Panc1 (cell line): ENCODE measurements around the gene IL11RA. TPM values are rescaled to one million over a fixed set of nuclear protein-coding genes. Genes with fewer than 3 reads are reported as not detected.

Experiments
- ATAC-seq: fragments of 200-7000 bp; cut with Tn5 transposase; 2 replicates; pipeline ENCODE4 v1.9.1; 2020; ENCODE audit warnings: mild to moderate bottlenecking, moderate library complexity
- BruUV-seq: library from RNA; stranded (reverse); fragments of 400-500 nt; replicated peaks from 2 replicates; lab custom pipeline; 2021; lab: Mats Ljungman, UMichigan
- CTCF ChIA-PET: fragments of 300-600 bp; sonication (Branson Sonifier 250); formaldehyde crosslinking; loops from one replicate; lab custom pipeline; 2022; ENCODE audit warnings: antibody characterized with exemption; lab: Charles Lee
- POLR2A ChIA-PET: fragments of 300-600 bp; sonication (Branson Sonifier 250); formaldehyde crosslinking; loops from one replicate; lab custom pipeline; 2022; ENCODE audit warnings: antibody characterized with exemption; lab: Charles Lee
- DNase-seq: peaks from one replicate; pipeline ENCODE4 v3.0.0-alpha.2; 2010; ENCODE audit warnings: low read depth, low spot score
- H3K27ac ChIP-seq: 2 replicates; pipeline ENCODE4 v1.5.1; 2011; ENCODE audit warnings: mild to moderate bottlenecking, low read length, inconsistent platforms
- H3K27me3 ChIP-seq: fragments of 200-500 bp; sonication (Bioruptor generic); 2 replicates; pipeline ENCODE4 v1.6.0; 2014; ENCODE audit warnings: low read length, inconsistent platforms; ENCODE audit not compliant: control insufficient read depth, insufficient read depth
- H3K36me3 ChIP-seq: fragments of 200-500 bp; sonication (Bioruptor generic); 2 replicates; pipeline ENCODE4 v1.5.1; 2014; ENCODE audit warnings: inconsistent platforms, mild to moderate bottlenecking, low read length, moderate library complexity; ENCODE audit not compliant: control insufficient read depth, insufficient read depth
- H3K4me1 ChIP-seq: 2 replicates; pipeline ENCODE4 v1.5.1; 2011; ENCODE audit warnings: inconsistent platforms, mild to moderate bottlenecking, low read length, moderate library complexity; ENCODE audit not compliant: control insufficient read depth, insufficient read depth
- H3K4me3 ChIP-seq, 2 experiments: 2 replicates each; pipeline ENCODE4 v1.5.1; 2011 to 2012; ENCODE audit warnings: low read depth in 2 of 2, low read length in 2 of 2, mild to moderate bottlenecking in 2 of 2, inconsistent platforms in 1 of 2, moderate library complexity in 1 of 2
- H3K9me3 ChIP-seq: fragments of 200-500 bp; sonication (Bioruptor generic); 2 replicates; pipeline ENCODE4 v1.5.1; 2014; ENCODE audit warnings: low read depth, mild to moderate bottlenecking, inconsistent platforms, low read length, moderate library complexity; ENCODE audit not compliant: control insufficient read depth, insufficient read depth
- POLR2AphosphoS5 ChIP-seq: IDR thresholded peaks from 2 replicates; pipeline ENCODE4 v1.6.1; 2012; ENCODE audit warnings: mild to moderate bottlenecking, low read depth, low read length, moderate library complexity
- SIN3A ChIP-seq: IDR thresholded peaks from 2 replicates; pipeline ENCODE4 v1.6.1; 2012; ENCODE audit warnings: low read depth, mild to moderate bottlenecking, low read length, moderate library complexity, borderline replicate concordance; ENCODE audit not compliant: insufficient read depth
- TCF7L2 ChIP-seq: IDR thresholded peaks from 2 replicates; pipeline ENCODE4 v1.6.1; 2011; ENCODE audit warnings: mild to moderate bottlenecking, low read depth, low read length, inconsistent platforms
- in situ Hi-C: cut with HindIII; loops from 2 replicates; pipeline ENCODE4 v1.10.0; 2016; ENCODE audit warnings: low sequenced_read_pairs, low pct_unique_long_range_greater_than_20kb
- intact Hi-C: fragments of 100-400 bp; cut with micrococcal nuclease; formaldehyde crosslinking; loops from one replicate; pipeline ENCODE4 v1.10.0; 2022; ENCODE audit not compliant: unreplicated experiment
- total RNA-seq: library from RNA; stranded (reverse); gene quantifications from one replicate; pipeline ENCODE4 v1.2.1, GENCODE V29; 2021; ENCODE audit not compliant: unreplicated experiment
- TF ChIP-seq, protein P1 (sequence below): fragments of 450-650 bp; IDR thresholded peaks from 2 replicates; pipeline ENCODE4 v1.5.1; 2017; ENCODE audit warnings: mild to moderate bottlenecking
- TF ChIP-seq, protein P2 (sequence below), 2 experiments: IDR thresholded peaks; 2 replicates each; pipeline ENCODE4 v1.6.1; 2011 to 2012; ENCODE audit warnings: low read depth in 2 of 2, control low read depth in 1 of 2, low read length in 1 of 2, mild to moderate bottlenecking in 1 of 2, moderate library complexity in 1 of 2; ENCODE audit not compliant: insufficient read depth in 1 of 2

The IL11RA gene
- total RNA-seq, 1 experiment from 2014 or later = 21.6 TPM

DNA sequence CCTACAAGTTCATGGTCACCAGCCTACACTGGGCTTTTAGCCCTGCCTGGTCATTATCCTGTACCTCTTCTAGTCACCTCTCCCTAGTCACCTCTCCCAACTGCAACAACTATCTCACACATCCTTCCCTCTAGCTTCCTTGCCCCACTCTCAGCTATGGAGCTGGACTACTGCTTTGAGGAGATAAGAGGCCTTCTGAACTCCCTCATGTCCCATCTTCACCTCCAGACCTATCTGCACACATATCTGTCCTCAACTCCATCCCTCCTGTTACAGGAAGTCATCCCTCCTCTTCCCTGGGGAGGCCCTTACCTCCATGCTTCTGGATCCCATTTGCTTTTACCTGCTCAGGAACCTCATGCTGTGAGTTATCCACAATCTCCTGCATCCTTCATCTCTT lies 45.8 kb upstream of the IL11RA start:
- CTCF ChIA-PET = interaction anchor here (1.0 kb wide), 1 partner anchor 15 kb away, joined by 3 read pairs; no protein-coding TSS in a partner anchor
- Histone ChIP-seq H3K27me3 (no peaks in the 10 kb centered on the region), H3K4me3 (no peak overlapping the region), H3K9me3 (no peaks in the 10 kb centered on the region), H3K4me1 (peaks cover 5% of the 10 kb centered on the region), H3K36me3 (no peaks in the 10 kb centered on the region), H3K27ac (no peak overlapping the region)
- BruUV-seq = no TSS peak
- ATAC-seq (no peak), DNase-seq (no peak)
- POLR2A ChIA-PET = interaction anchor here (0.6 kb wide), 1 partner anchor 28 kb away, joined by 3 read pairs; no protein-coding TSS in a partner anchor
- TF ChIP-seq TCF7L2 (no peak), POLR2AphosphoS5 (no peak), SIN3A (no peak)
- TF ChIP-seq, protein P1, sequence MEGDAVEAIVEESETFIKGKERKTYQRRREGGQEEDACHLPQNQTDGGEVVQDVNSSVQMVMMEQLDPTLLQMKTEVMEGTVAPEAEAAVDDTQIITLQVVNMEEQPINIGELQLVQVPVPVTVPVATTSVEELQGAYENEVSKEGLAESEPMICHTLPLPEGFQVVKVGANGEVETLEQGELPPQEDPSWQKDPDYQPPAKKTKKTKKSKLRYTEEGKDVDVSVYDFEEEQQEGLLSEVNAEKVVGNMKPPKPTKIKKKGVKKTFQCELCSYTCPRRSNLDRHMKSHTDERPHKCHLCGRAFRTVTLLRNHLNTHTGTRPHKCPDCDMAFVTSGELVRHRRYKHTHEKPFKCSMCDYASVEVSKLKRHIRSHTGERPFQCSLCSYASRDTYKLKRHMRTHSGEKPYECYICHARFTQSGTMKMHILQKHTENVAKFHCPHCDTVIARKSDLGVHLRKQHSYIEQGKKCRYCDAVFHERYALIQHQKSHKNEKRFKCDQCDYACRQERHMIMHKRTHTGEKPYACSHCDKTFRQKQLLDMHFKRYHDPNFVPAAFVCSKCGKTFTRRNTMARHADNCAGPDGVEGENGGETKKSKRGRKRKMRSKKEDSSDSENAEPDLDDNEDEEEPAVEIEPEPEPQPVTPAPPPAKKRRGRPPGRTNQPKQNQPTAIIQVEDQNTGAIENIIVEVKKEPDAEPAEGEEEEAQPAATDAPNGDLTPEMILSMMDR = no peak
- TF ChIP-seq, protein P2, sequence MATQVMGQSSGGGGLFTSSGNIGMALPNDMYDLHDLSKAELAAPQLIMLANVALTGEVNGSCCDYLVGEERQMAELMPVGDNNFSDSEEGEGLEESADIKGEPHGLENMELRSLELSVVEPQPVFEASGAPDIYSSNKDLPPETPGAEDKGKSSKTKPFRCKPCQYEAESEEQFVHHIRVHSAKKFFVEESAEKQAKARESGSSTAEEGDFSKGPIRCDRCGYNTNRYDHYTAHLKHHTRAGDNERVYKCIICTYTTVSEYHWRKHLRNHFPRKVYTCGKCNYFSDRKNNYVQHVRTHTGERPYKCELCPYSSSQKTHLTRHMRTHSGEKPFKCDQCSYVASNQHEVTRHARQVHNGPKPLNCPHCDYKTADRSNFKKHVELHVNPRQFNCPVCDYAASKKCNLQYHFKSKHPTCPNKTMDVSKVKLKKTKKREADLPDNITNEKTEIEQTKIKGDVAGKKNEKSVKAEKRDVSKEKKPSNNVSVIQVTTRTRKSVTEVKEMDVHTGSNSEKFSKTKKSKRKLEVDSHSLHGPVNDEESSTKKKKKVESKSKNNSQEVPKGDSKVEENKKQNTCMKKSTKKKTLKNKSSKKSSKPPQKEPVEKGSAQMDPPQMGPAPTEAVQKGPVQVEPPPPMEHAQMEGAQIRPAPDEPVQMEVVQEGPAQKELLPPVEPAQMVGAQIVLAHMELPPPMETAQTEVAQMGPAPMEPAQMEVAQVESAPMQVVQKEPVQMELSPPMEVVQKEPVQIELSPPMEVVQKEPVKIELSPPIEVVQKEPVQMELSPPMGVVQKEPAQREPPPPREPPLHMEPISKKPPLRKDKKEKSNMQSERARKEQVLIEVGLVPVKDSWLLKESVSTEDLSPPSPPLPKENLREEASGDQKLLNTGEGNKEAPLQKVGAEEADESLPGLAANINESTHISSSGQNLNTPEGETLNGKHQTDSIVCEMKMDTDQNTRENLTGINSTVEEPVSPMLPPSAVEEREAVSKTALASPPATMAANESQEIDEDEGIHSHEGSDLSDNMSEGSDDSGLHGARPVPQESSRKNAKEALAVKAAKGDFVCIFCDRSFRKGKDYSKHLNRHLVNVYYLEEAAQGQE (IDR thresholded peaks at IDR 0.05; ENCODE audit: insufficient read depth in 1 of 2, low read depth in 2 of 2, low read length in 1 of 2) = no peak
- intact Hi-C loops = no loop called here
- in situ Hi-C loops = no loop called here

DNA sequence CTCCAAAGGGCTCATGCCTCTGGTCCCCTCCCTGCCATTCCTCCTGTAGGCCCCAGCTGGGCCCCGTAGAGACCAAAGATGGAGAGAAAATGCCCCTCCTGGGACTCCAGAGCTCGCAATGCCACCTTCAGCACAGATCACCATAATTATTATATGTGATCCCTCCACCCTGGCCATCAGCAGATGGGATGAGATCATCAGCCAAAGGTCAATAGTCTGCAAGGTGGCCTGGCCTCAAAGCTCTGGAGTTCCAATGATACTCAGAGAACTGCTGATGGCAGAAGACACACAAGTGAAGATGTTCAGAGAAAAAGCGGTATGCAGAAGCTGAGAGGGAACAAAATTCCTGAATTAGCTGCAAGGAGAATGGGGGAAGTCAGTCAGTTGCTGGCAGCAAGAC lies 45.1 kb upstream of the IL11RA start:
- in situ Hi-C loops = no loop called here

More for the DNA sequence above, 45.1 kb upstream of the IL11RA start:
- H3K4me1 ChIP-seq = peaks cover 8% of the 10 kb centered on the region
- DNase-seq (no peak), ATAC-seq (no peak)
- no peaks in the 10 kb centered on the region for H3K36me3 ChIP-seq
- ChIA-PET POLR2A (interaction anchor here (0.6 kb wide), 1 partner anchor 27 kb away, joined by 11 read pairs; no protein-coding TSS in a partner anchor), CTCF (interaction anchor here (0.7 to 0.9 kb wide), 2 partner anchors 52 to 59 kb away, joined by 3 read pairs; no protein-coding TSS in a partner anchor)
- no peak overlapping the region for H3K4me3 ChIP-seq
- no peak overlapping the region for H3K27ac ChIP-seq
- intact Hi-C loops = no loop called here
- TF ChIP-seq SIN3A = no peak
- TF ChIP-seq, protein P2 (IDR thresholded peaks at IDR 0.05; ENCODE audit: insufficient read depth in 1 of 2, low read depth in 2 of 2, low read length in 1 of 2) = no peak
- BruUV-seq = no TSS peak
- H3K9me3 ChIP-seq = no peaks in the 10 kb centered on the region
- no peaks in the 10 kb centered on the region for H3K27me3 ChIP-seq
